DMS153 treated with DMSO at 0.1 percent for 48 hours (cell line): ENCODE results near the gene TMC1.

Experiments used
- DNase-seq: peaks from one replicate; lab custom pipeline; 2025; ENCODE audit not compliant: unreplicated experiment; lab: John Stamatoyannopoulos, UW

Gene TMC1

DNA sequence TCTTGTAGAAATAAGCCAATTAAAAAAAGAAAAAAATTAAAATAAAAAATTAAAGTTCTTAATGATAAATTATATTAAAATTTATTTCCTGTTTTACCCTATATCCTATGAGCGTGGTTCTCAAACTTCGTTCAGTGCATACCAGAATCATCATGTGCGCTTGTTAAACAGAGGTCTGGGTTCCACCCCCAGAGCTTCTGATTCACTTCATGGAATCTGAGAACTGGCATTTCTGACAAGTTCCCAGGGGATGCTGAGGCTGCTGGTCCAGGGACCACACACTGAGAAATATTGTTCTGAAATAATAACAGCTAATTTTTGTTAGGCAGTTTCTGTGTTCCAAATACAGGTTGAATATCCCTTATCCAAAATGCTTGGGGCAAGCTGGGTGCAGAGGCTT, 79.3 kb downstream of the TMC1 start:
- DNase-seq = no peak

DNA sequence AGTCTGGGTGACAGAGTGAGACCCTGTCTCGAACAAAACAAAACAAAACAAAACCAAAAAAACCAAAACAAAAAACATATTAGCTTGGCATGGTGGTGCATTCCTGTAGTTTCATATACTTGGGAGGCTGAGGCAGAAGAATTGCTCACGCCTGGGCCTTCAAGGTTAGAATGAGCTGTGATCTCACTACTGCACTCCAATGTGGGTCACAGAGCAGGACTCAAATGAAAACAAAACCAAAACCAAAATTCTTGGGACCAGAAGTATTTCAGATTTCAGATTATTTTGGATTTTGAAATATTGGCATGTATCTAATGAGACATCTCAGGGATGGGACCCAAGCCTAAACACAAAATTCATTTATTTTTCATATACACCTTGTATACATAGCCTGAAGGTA, 80.2 kb downstream of the TMC1 start:
- no peak for DNase-seq

DNA sequence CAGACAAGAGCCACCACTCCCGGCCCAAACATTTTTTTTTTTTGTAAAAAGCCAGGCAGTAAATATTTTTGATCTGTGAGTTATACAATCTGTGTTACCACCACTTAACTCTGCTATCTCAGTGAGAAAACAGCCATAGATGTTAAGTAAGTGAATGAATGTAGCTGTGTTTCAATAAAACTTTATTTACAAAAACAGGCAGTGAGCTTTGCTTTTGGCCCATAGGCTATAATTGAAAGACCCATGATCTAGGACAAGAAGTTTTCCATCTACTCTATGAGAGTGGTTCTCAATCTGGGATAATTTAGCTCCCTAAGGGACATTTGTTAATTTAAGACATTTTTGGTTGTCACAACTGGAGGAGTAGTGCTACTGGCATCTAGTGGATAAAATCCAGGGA, 91.0 kb downstream of the TMC1 start:
- no peak for DNase-seq

DNA sequence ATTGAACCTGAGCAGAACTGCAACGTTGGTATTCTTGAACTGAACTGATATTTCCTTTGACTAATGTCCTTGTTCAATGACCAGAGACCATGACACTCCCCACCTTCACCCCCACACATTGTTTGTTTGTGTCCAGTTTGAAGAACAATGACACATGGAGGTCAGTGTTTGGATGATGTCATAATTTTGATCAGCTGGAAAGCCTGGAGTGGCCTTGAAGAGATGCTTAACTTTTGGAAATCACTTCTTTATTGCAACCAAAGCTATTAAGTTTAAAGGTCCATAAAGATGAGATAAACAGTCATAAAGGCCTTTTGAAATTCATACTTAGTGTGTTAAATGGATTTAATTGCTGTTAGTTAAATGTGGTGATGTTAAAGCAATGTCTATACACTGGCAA, 92.7 kb downstream of the TMC1 start:
- no peak for DNase-seq

DNA sequence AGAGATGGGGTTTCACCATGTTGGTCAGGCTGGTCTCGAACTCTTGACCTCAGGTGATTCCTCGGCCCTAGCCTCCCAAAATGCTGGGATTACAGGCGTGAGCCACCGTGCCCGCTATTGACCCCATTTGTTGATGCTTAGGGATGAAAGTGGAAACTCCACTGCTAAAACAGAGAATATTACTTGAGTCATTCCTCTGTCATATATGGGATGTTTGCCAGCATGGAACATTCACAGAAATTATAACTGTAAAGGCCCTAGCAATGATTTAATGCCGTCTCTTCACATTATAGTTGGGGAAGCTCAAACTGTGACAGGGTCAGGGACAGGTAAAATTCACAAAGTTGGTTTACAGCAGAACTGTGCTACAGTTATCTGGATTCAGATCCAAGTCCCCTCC, 94.5 kb downstream of the TMC1 start:
- no peak for DNase-seq

DNA sequence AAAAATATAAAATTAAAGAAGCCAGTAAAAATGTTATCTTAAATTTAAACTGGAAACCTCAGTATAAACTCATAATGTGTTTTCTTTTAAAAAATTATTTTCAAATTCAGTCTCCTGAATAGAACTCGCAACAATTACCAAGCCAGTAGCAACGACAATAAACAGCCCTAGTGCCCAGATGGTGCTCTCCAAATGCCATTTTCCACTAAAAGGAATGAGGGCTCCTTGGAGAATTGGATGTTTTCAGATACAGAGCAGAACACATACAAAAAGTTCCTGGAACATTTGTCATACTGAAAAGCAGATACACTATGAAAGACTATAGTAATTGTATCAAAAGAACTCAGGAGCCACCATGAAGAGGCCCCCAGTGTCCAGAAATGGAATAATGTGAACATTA, 97.4 kb downstream of the TMC1 start:
- no peak for DNase-seq

DNA sequence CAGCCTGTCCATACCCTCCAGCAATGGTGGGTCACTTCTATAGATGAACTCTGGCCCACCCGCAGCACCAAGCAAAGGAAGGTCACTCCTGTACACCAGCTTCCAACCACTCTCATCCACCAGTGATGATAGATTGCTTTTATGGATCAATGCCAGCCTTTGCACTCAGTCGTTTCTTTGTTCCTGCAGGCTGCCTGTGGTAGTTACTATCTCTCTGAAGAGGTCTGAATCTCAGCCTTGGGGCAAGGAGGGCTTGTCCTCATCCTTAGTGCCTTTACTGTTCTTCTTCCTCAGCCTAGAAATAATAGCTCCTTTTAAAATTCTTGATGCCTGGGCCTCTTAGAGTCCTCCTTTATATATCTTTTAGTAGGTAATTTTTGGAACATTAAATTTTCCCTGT, 100.8 kb downstream of the TMC1 start:
- no peak for DNase-seq

DNA sequence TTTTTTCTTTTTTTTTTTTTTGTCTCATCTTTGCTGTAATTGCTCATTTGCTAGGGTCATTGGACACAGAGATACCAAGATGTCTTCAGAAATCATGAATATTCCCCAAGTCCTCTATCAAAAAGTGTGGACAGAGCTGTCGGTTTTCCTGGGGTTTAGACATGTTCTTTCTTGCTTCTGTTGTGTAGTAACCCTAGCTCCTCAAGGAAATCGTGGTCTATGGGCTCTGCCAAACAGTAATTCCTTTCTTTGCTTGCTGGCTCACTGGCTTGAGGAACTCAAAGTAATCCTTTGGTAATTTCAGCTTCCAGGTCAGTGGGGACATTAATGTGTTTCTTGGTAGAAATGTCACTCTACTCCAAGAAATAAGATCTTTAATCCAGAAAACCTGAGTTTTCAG, 101.7 kb downstream of the TMC1 start:
- no peak for DNase-seq

DNA sequence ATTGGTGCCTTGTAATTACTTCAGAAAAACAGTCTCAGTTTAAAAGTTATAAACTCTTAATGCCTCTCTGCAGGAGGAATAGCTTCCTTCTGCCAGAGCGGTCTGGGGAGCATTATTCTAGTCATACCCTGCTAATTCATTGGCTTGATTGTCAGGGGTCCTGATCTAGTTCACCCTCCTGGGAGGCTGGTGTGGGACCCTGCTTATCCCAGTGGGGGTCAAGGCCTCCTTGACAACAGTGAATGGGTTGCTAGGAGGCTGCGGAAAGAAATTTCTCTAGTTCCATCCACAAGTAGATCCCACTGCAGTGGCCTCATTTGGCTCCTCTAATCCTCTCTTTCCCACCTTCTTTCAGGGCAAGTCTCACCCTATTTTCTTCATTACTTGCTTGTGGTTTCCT, 105.7 kb downstream of the TMC1 start:
- no peak for DNase-seq

DNA sequence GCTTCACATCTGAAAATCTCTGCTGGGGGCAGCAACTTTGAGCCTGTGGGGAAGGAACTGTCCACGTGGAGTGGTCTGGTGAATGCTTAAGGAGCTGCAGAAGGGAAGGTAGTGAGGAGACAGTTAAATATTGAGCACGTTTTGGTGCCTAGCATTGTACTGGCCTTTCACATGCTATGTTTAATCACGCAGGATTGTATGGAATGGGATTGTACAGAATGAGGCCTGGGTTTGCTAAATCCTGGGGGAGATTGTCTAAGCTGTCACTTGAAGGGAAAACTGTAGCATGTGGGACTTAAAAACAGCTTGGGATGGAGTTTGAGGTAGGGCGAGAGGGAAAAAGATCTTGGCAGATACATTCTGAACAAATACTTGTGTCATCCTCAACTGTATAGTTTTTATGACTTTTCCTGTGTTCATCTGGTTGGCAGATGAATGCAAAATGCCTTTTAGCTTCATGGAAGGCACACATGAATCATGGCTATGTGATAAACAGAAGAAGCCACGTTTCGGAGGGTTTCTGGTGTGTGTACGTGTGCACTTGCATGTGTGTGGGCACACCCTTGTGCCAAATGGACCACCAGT, 106.6 kb downstream of the TMC1 start:
- DNase-seq = no peak

DNA sequence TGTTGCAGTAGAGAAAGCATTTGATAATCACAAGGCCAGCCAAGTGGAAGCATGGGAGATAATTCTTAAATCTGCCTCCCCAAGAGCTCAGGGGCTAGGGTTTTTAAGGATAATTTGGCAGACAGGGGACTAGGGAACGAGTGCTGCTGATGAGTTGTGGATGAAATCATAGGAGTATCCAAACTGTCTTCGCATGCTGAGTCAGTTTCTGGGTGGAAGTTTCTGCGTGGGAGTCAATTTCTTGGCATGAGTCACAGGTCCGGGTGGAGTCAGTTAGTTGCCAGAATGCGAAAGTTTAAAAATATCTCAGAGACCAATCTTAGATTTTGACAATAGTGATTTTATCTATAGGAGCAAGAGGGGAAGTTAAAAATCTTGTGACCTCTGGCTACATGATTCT, 112.6 kb downstream of the TMC1 start:
- DNase-seq = no peak

DNA sequence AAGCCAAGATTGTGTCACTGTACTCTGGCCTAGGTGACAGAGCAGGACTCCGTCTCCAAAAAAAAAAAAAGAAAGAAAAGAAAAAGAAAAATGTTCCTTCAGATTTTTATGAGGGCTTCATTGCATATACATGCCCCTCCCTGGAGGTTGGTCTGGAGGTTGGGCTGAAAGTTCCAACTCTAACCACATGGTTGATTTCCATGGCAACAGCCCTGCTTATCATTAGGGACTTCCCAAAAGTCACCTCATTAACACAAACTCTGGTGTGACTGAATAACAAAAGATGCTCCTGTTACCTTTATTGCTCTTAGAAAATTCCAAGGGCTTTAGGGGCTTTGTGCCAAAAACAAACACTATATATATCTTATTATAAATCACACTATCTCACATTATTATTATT, 113.8 kb downstream of the TMC1 start:
- no peak for DNase-seq

DNA sequence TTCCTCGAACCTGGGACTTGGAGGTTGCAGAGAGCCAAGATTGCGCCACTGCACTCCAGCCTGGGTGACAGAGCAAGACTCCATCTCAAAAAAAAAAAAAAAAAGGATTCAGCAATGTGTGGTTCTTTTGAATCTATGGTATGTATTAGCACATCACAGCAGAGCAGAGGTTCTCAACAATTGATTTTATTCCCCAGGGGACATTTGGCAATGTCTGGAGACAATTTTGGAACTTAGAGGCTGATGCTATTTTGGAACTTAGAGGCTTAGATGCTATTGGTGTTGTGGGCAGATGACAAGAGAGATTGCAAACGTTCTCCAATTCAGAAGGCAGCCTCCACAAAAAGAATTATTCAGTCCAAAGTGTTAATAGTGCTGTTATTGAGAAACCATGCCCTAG, 115.2 kb downstream of the TMC1 start:
- DNase-seq = no peak

DNA sequence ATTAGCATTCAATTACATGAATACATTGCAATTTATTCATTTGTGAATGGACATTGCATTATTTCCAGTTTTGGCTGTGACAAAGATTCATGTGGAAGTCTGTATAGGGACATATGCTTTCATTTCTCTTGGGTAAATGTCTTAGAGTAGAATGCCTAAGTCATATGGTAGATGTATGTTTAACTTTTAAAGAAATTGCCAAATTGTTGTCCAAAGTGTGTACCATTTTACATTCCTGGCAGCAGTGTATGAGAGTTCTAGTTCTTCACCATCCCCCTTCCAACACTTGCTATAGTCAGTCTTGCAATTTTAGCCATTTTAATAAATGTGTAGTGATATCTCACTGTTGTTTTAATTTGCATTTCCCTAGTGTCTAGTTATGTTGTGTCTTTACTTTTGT, 122.2 kb downstream of the TMC1 start:
- DNase-seq = no peak

DNA sequence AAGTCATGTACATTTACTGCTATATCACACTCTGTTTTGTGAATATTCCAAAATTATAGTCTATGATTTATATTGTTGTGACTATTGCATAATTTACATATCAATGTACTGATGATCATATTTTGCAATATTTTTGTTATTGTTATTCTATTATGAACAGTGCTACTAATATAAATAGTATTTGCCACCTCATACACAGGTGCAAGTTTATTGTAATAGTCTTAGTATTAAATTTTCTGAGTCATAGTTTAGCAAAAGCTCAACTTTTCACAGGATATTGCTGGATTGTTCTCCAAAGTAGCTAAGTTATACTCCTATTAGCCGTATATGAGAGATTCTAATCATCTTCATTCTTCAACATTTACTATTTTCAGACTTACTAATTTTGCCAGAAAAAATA, 124.7 kb downstream of the TMC1 start:
- no peak for DNase-seq

DNA sequence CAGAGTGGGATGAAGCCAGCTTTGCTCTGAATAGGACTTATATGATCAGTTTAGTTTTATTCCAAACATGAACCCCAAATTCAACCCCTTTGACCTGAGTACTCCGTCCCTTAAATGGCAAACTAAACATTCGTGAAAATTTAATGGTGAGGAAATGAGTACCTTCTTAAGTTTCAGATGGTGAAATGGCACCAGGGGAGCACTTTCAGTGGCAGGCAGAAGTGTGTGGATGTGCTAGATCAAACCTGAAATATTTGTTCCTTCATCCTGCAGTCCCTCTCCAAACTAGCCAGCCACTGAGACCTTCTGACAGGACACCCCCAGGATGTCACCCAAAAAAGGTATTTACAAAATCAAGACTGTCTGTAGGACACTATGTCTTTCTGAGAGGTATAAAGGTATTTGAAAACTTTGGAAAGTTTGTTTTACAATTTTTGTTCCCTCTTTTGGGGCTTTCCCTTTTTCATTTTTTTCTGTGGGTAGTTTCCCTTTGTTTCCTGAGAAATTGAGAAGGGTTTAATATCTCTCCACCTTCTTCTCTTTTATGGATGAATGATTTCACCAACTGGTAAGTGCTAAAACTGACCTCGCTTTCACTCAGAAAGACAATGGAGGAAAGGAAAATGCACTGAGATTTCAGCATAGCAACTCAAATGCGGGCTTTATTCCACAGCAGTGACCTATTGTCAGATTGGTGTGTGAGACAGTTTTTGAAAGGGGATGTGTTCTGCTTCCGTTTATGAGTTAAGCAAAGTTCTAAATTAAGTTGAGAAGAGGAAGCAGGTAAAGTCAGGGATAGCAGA, 127.1 kb downstream of the TMC1 start:
- no peak for DNase-seq

DNA sequence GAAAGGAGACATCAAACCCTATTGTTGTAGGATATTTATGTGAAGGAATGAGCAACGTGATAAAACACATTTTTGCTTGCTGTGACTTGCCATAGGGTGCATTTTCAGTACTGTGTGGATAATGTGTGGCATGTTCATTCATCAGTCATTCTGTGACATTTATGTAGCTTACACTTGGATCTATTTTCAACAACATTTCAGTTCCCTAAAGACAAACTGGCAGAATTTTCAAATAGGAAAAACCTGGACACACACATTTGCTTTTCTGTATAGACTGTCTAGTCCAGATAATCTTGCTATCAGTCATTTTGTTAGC, 127.7 kb downstream of the TMC1 start:
- no peak for DNase-seq

DNA sequence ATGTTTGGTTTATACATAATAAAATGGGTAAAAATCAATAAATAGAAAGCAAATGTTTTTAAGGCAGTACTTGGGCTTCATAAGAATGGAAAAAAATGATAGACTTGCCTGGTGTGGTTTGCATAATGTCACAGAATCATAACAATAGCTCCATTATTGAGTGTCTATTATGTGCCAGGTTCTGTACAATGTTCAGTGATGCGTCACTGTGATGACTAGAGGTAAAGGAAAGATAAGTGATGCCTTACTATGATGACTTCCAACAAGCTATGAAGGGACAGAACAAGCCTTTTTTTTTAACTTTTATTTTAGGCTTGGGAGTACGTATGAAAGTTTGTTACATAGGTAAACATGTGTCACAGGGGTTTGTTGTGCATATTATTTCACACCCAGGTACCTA, 128.8 kb downstream of the TMC1 start:
- no peak for DNase-seq

DNA sequence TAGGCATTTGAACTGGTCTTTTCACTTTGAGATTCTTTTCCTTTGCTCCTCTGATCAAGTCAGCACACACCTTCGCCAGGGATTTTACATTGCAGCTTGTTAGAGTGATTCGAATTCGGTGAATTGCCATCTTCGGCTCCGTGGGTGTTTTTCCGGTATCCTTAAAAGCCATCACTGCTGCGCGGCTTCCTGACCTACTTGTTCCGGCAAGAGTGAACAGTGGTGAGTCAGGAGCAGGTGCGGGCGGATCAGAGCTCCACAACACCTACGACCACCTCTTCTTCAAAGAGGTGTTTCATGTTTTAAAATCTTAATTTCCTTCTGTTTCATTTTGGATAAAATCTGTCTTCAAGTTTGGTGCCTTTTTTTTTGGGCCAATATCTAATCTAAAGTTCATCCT, 134.6 kb downstream of the TMC1 start:
- no peak for DNase-seq

DNA sequence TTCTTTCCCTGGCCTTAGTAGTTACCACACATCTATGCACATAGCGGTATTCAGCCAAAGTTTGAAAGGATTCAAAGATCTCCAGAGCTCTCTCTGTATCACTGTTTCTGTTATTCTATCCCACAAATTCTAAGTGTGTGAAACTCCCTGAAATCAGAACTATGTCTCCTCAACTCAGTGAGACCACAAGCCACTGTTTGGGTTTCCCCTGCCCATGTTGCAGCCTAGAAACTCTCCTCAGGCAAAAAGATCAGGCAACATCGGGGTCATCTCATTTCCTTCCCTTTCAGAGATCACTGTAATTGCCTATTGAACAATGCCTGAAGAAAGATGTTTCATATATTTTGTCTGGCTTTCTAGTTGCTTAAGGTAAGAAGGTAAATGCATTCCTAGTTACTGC, 135.6 kb downstream of the TMC1 start:
- DNase-seq = no peak

DNA sequence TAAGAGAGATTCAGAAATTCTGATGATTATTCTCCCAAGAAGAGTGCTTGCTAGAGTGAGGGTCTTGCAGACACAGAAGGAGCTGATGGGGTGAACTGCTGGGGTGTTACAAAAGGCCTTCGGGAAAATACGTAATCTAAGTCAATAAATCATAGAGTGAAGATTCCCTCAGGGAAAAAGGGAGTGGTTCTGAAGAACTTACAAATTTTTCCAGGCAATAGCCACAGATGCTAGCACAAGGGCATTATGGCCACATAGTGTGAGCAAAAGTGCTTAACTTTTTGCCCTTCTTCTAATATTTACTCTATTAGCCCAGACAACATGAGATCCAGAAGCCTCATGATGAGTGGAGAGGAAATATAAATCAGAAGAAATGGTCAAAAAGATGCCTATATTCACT, 137.3 kb downstream of the TMC1 start:
- no peak for DNase-seq

DNA sequence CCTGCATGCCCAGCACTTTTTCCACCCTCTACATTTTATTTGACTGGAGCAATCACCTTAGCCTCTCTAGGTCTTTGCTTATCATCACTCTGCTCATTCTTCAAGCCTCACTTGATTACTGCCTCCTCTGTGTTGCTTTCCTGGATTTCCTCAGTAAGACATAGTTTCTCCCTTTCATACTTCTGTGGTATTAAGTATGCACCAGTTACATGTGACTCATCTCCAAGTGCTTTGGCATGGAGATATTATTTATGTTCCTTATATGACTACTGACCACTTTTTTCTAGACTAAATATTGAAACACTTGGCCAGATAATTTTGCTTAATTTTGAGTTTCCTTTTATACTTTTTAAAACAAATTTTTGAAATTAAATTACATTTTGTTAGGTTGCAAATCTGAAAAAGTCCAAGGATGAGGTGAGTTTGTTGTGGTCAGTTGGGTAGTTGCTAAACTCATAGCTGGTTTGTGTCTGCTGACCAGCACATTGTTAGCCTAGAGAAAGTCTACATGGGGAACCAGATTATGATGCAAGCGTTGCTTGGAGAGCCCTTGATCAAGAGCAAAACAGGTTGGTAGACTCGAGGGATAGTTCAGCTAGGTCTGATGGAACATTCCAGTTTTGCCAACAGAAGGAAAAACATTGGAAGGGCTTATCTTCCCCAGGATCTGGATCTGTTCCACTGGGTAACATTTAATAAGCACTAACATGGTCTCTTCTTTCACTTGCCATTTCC, 140.2 kb downstream of the TMC1 start:
- DNase-seq = no peak

DNA sequence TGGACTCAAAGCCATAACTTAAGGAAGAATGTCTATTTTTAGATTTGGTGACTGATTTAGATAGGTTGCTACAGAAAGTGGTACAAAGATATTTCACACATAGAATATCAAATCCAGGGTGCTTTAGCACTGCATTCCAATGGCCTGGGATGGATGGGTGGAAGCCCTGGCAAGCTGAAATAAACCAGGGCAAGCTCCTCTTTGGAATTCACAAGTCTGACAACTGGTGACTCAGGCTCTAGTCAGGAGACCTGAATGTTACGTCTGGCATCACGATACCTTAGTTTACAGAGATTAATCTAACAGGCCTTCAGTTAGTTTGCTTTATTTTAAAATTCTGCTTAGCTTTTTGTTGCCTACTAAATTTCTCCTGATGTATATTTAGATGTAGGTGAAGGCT, 144.0 kb downstream of the TMC1 start:
- no peak for DNase-seq
